Measurements from ENCODE around the gene PYGM. TPM values are rescaled to one million over a fixed set of nuclear protein-coding genes. Genes with fewer than 3 reads are reported as not detected.

PYGM gene
- total and polyA plus RNA-seq, 2 of the 13 experiments (the other 11 are each of a cell fraction or from before 2014, with no cell fraction given) = 0.11 to 0.12 TPM

DNA sequence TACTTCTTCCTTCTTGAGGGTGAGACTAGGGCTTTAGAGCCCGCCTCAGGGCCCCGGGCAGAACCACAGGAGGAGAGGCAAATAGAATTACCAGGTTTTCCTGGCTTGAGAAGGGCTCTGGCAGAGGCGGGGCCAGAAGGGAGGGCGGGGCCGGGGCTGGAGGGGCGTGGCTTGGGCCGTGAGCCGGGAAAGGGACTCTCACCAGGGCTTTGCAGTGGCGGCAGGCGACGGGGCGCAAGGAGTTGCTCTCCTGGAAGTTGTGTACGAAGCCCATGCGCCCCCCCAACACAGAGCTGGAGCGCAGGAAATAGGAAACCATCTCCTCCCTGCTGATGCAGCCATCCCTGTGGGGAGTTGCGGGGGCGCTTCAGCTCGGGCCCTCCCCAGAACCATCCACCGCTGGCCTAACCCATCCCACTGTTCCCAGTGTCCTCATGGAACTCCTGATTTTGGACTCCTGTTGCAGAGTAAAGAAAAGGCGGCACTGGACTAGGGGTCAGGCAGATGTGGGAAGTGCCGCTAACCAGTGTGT lies 29.9 kb downstream of the PYGM start:
- WGBS (ENCODE audit: low lambda C conversion rate) = 27% methylated on average over 8 of the region's 21 CpGs
- Histone ChIP-seq H3K4me1 (ENCODE audit: insufficient read depth, low read length) (peaks cover 17% of the 10 kb centered on the region), H2AFZ (ENCODE audit: low read length) (no peak overlapping the region), H3K9me3 (ENCODE audit: low read length) (no peaks in the 10 kb centered on the region), H3K4me3 (replicated peaks in 1 of 3; ENCODE audit: insufficient read depth in 1 of 3, low read depth in 2 of 3, low read length in 3 of 3) (no peak overlapping the region), H3K27me3 (ENCODE audit: control insufficient read depth in 1 of 2, insufficient read depth in 2 of 2, low read length in 2 of 2) (peaks cover 0 to 27% of the 10 kb centered on the region in 2 experiments; a peak in 3 of 5 replicates), H3K79me2 (ENCODE audit: insufficient read depth, low read length) (no peaks in the 10 kb centered on the region), H3K9ac (ENCODE audit: insufficient read depth, low read depth, low read length) (no peak overlapping the region), H3K36me3 (replicated peaks in 1 of 2; ENCODE audit: control insufficient read depth in 1 of 2, insufficient read depth in 2 of 2, low read length in 2 of 2) (no peaks in the 10 kb centered on the region), H3K4me2 (ENCODE audit: low read depth, low read length) (no peak overlapping the region), H4K20me1 (ENCODE audit: insufficient read depth, low read length) (no peaks in the 10 kb centered on the region), H3K27ac (ENCODE audit: extremely low read length, insufficient read depth, low read length) (no peak overlapping the region)
- TF ChIP-seq ZFY (CRISPR knock-in tag; IDR thresholded peaks at IDR 0.05) (no peak), HDAC6 (IDR thresholded peaks at IDR 0.05; ENCODE audit: low read depth, low read length) (no peak), ZNF781 (CRISPR knock-in tag; IDR thresholded peaks at IDR 0.05; ENCODE audit: borderline replicate concordance, not compliant biosample characterization) (no peak), U2AF2 (IDR thresholded peaks at IDR 0.05; ENCODE audit: low read depth, low read length) (no peak), ZSCAN20 (CRISPR knock-in tag; IDR thresholded peaks at IDR 0.05; ENCODE audit: borderline replicate concordance) (no peak), ZMYM2 (CRISPR knock-in tag; IDR thresholded peaks at IDR 0.05) (no peak), SIX4 (CRISPR knock-in tag; IDR thresholded peaks at IDR 0.05) (no peak), MYNN (CRISPR knock-in tag; IDR thresholded peaks at IDR 0.05; ENCODE audit: low read depth) (no peak), ZFP82 (CRISPR knock-in tag; IDR thresholded peaks at IDR 0.05; ENCODE audit: borderline replicate concordance) (no peak), NKX3-1 (CRISPR knock-in tag; IDR thresholded peaks at IDR 0.05) (no peak), ZNF777 (CRISPR knock-in tag; IDR thresholded peaks at IDR 0.05) (no peak), ZNF256 (CRISPR knock-in tag; conservative IDR thresholded peaks at IDR 0.05) (no peak), ZNF569 (CRISPR knock-in tag; IDR thresholded peaks at IDR 0.05; ENCODE audit: borderline replicate concordance) (no peak), ZFP90 (CRISPR knock-in tag; IDR thresholded peaks at IDR 0.05; ENCODE audit: borderline replicate concordance) (no peak), ZNF263 (CRISPR knock-in tag; IDR thresholded peaks at IDR 0.05) (no peak), MEF2D (CRISPR knock-in tag; IDR thresholded peaks at IDR 0.05) (no peak)
- TF ChIP-seq, protein P1, sequence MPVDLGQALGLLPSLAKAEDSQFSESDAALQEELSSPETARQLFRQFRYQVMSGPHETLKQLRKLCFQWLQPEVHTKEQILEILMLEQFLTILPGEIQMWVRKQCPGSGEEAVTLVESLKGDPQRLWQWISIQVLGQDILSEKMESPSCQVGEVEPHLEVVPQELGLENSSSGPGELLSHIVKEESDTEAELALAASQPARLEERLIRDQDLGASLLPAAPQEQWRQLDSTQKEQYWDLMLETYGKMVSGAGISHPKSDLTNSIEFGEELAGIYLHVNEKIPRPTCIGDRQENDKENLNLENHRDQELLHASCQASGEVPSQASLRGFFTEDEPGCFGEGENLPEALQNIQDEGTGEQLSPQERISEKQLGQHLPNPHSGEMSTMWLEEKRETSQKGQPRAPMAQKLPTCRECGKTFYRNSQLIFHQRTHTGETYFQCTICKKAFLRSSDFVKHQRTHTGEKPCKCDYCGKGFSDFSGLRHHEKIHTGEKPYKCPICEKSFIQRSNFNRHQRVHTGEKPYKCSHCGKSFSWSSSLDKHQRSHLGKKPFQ (CRISPR knock-in tag; IDR thresholded peaks at IDR 0.05; ENCODE audit: insufficient replicate concordance) = no peak
- TF ChIP-seq, protein P2, sequence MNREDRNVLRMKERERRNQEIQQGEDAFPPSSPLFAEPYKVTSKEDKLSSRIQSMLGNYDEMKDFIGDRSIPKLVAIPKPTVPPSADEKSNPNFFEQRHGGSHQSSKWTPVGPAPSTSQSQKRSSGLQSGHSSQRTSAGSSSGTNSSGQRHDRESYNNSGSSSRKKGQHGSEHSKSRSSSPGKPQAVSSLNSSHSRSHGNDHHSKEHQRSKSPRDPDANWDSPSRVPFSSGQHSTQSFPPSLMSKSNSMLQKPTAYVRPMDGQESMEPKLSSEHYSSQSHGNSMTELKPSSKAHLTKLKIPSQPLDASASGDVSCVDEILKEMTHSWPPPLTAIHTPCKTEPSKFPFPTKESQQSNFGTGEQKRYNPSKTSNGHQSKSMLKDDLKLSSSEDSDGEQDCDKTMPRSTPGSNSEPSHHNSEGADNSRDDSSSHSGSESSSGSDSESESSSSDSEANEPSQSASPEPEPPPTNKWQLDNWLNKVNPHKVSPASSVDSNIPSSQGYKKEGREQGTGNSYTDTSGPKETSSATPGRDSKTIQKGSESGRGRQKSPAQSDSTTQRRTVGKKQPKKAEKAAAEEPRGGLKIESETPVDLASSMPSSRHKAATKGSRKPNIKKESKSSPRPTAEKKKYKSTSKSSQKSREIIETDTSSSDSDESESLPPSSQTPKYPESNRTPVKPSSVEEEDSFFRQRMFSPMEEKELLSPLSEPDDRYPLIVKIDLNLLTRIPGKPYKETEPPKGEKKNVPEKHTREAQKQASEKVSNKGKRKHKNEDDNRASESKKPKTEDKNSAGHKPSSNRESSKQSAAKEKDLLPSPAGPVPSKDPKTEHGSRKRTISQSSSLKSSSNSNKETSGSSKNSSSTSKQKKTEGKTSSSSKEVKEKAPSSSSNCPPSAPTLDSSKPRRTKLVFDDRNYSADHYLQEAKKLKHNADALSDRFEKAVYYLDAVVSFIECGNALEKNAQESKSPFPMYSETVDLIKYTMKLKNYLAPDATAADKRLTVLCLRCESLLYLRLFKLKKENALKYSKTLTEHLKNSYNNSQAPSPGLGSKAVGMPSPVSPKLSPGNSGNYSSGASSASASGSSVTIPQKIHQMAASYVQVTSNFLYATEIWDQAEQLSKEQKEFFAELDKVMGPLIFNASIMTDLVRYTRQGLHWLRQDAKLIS (CRISPR knock-in tag; IDR thresholded peaks at IDR 0.05) = no peak
- ChIA-PET CTCF (ENCODE audit: low intra/inter-chr PET ratio, low total read pairs) (no interaction called here), POLR2A (no interaction called here)
- no peak for FAIRE-seq
- intact Hi-C loops (cut with micrococcal nuclease; ENCODE audit: unreplicated experiment) = no loop called here
- BruUV-seq (replicated peaks) = no TSS peak
- in situ Hi-C loops (cut with HindIII; ENCODE audit: extremely low pct_ligation_motif_present, low pct_unique_long_range_greater_than_20kb) = no loop called here
- no peak for DNase-seq (ENCODE audit: low spot score)
- peak; percentile 11; the same call in 1 of the 3 replicates for ATAC-seq

All from HepG2 (cell line).